Measurements from ENCODE around the gene NNMT.
A peak's percentile ranks its signal among the peaks of the same experiment; 100 is the strongest.

The NNMT gene

GRCh38 chr11:114350022-114350421 is 53.8 kb downstream of the NNMT start:
- DNase-seq (ENCODE audit: low read depth), result no peak
- H3K4me3 ChIP-seq (ENCODE audit: control insufficient read depth, low read depth, low read length), result no peak overlapping the region
- TF ChIP-seq CTCF (conservative IDR thresholded peaks at IDR 0.05; ENCODE audit: control insufficient read depth, insufficient read depth, low read depth, low read length), result no peak

GRCh38 chr11:114353443-114353842 is 57.2 kb downstream of the NNMT start:
- no peak for TF ChIP-seq CTCF (conservative IDR thresholded peaks at IDR 0.05; ENCODE audit: control insufficient read depth, insufficient read depth, low read depth, low read length)
- H3K4me3 ChIP-seq (ENCODE audit: control insufficient read depth, low read depth, low read length), result no peak overlapping the region
- peak; percentile 35 for DNase-seq (ENCODE audit: low read depth)

GRCh38 chr11:114354076-114354475 is 57.9 kb downstream of the NNMT start:
- no peak for TF ChIP-seq CTCF (conservative IDR thresholded peaks at IDR 0.05; ENCODE audit: control insufficient read depth, insufficient read depth, low read depth, low read length)
- DNase-seq (ENCODE audit: low read depth), result peak; percentile 94
- H3K4me3 ChIP-seq (ENCODE audit: control insufficient read depth, low read depth, low read length), result no peak overlapping the region

- no peak overlapping the region for H3K4me3 ChIP-seq (ENCODE audit: control insufficient read depth, low read depth, low read length)
- no peak for TF ChIP-seq CTCF (conservative IDR thresholded peaks at IDR 0.05; ENCODE audit: control insufficient read depth, insufficient read depth, low read depth, low read length)
- DNase-seq (ENCODE audit: low read depth), result no peak
These were observed 62.5 kb downstream of the NNMT start for GRCh38 chr11:114358716-114359115.

GRCh38 chr11:114359342-114359741 is 63.1 kb downstream of the NNMT start:
- no peak overlapping the region for H3K4me3 ChIP-seq (ENCODE audit: control insufficient read depth, low read depth, low read length)
- DNase-seq (ENCODE audit: low read depth), result no peak
- TF ChIP-seq CTCF (conservative IDR thresholded peaks at IDR 0.05; ENCODE audit: control insufficient read depth, insufficient read depth, low read depth, low read length), result no peak

GRCh38 chr11:114362326-114362725 is 66.1 kb downstream of the NNMT start:
- no peak for DNase-seq (ENCODE audit: low read depth)
- H3K4me3 ChIP-seq (ENCODE audit: control insufficient read depth, low read depth, low read length), result no peak overlapping the region
- no peak for TF ChIP-seq CTCF (conservative IDR thresholded peaks at IDR 0.05; ENCODE audit: control insufficient read depth, insufficient read depth, low read depth, low read length)

GRCh38 chr11:114362958-114363357 is 66.8 kb downstream of the NNMT start:
- no peak overlapping the region for H3K4me3 ChIP-seq (ENCODE audit: control insufficient read depth, low read depth, low read length)
- DNase-seq (ENCODE audit: low read depth), result no peak
- no peak for TF ChIP-seq CTCF (conservative IDR thresholded peaks at IDR 0.05; ENCODE audit: control insufficient read depth, insufficient read depth, low read depth, low read length)

Data from fibroblast of mammary gland (primary cell).